ENCODE data around the gene TBC1D1.

DNA sequence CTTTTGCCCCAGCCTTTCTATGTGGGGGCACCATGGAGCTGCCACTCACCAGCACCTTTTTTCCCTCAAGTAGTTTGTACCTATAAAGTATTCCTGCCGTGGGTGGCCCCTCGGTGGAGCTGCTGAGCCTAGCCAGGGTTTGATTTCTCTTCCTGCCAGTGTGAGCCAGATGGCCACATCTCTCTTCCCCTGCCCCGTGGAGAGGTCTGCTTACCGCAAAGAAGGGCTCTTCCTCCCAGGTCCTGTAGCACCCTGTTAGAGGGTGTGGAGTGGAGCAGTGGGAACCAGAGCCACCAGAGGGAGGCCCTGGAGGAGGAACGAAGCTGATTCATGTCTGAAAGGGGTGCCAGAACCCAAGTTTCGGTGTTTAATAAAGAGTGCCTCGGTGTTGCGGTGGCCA is 164.7 kb downstream of the TBC1D1 start:
- TF ChIP-seq, protein P1, sequence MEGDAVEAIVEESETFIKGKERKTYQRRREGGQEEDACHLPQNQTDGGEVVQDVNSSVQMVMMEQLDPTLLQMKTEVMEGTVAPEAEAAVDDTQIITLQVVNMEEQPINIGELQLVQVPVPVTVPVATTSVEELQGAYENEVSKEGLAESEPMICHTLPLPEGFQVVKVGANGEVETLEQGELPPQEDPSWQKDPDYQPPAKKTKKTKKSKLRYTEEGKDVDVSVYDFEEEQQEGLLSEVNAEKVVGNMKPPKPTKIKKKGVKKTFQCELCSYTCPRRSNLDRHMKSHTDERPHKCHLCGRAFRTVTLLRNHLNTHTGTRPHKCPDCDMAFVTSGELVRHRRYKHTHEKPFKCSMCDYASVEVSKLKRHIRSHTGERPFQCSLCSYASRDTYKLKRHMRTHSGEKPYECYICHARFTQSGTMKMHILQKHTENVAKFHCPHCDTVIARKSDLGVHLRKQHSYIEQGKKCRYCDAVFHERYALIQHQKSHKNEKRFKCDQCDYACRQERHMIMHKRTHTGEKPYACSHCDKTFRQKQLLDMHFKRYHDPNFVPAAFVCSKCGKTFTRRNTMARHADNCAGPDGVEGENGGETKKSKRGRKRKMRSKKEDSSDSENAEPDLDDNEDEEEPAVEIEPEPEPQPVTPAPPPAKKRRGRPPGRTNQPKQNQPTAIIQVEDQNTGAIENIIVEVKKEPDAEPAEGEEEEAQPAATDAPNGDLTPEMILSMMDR (conservative IDR thresholded peaks at IDR 0.05; ENCODE audit: low read depth, low read length) = no peak
- TF ChIP-seq EZH2 (IDR thresholded peaks at IDR 0.05; ENCODE audit: borderline replicate concordance, low read depth, low read length, poor library complexity, severe bottlenecking) = no peak
